GM12864 (cell line): ENCODE results near the gene SMARCD2.

Experiments
- DNase-seq: peaks from one replicate; pipeline ENCODE4 v3.0.0-alpha.2; 2011; ENCODE audit warnings: low read depth
- H3K4me3 ChIP-seq: 2 replicates; pipeline ENCODE4 v1.5.1; 2011; ENCODE audit warnings: mild to moderate bottlenecking, low read depth, low read length, control low read depth
- TF ChIP-seq, protein P1 (sequence below): IDR thresholded peaks from 2 replicates; pipeline ENCODE4 v1.5.1; 2011; ENCODE audit warnings: low read depth, mild to moderate bottlenecking, moderate library complexity, low read length, control low read depth, inconsistent platforms; ENCODE audit errors: missing control alignments

Gene SMARCD2

DNA sequence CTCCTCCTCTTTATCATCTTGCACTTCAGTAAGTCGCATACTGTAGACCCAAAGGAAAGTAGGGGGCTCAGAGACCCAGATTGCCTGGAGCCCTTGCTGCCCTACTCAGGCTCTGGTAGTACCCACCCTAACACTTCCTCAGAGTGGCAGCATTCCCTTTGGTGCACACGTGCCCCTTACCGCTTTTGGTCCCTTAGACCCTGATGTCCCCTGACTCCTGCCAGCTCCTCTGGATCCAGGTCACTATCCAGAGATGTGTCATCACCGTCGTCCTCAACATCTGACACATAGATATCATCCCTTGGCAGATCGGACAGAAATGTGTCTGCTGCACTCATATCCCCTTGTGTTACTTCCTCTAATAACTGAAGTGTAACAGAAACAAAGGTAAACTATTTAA is 20.7 kb downstream of the SMARCD2 start:
- TF ChIP-seq, protein P1, sequence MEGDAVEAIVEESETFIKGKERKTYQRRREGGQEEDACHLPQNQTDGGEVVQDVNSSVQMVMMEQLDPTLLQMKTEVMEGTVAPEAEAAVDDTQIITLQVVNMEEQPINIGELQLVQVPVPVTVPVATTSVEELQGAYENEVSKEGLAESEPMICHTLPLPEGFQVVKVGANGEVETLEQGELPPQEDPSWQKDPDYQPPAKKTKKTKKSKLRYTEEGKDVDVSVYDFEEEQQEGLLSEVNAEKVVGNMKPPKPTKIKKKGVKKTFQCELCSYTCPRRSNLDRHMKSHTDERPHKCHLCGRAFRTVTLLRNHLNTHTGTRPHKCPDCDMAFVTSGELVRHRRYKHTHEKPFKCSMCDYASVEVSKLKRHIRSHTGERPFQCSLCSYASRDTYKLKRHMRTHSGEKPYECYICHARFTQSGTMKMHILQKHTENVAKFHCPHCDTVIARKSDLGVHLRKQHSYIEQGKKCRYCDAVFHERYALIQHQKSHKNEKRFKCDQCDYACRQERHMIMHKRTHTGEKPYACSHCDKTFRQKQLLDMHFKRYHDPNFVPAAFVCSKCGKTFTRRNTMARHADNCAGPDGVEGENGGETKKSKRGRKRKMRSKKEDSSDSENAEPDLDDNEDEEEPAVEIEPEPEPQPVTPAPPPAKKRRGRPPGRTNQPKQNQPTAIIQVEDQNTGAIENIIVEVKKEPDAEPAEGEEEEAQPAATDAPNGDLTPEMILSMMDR = no peak
- DNase-seq = no peak
- no peak overlapping the region for H3K4me3 ChIP-seq

DNA sequence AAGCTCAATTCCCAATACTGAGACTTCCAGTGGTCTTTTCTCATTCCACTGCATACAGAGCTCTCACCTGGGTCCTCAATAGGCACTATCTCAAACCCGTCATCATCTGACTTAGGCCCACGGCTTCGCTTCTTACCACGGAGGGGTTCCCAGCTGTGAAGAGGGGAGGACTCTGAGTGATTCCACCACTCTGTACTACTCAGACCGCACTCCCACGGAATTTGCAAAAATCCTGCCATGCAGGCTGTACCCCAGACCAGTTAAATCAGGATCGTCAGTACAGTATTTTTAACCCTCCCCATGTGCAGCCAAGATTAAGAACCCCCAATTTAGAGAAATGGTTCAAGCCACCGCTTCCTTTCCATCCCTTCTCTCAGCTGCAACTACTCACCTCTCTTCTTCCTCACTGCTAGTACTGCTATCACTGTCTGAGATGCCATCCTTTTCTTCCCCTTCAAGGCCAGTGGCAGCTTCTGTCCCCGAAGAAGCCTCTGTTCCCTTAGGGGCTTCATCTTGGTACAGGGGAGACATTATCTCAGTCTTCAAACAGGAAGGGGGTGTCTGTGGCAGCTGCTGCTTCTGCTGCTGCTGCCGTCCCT is 21.4 kb downstream of the SMARCD2 start:
- no peak for DNase-seq
- no peak overlapping the region for H3K4me3 ChIP-seq
- TF ChIP-seq, protein P1 = no peak

DNA sequence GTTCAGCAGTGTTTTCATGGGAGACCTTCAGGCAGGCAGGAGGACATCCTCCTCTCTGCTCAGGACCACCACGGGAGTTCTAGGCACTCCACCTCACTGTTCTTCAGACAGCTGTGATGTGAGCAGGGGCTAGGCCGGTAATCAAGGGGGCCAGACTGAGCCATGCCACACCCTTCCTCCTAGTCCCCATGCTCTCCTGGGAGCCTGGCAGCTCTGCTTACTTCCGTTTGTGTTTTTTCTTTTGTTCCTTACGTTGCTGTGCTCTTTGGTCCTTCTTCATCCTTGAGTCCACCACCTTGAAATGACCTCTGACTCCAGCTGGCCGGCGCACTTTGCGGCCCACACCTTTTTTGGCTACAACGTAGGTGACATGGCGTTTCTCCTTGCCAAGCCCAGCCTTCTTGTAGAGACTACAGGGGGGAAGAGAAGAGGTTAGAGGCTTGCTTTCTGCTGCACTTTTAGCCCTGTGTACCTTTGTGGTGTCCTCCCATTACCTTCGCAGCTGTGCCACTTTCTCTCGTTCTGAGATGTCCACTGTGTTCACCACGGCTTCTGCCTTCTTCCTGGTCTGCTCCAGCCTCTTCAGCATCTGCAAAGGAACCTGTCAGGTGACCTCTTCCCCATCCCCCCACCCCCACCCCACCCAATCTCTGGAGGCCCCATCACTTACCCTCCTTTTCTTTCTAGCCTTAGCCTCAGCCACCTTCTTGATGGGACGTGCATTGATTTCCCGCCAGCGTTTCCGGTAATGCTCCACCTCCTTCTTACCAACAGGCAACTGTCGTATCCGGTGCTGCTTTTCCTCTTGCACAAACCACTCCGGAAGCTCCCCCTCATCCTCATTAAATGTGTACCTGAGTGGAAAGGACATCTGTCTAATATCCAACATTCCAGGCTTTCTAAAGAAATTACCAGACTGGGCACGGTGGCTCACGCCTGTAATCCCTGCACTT is 22.6 kb downstream of the SMARCD2 start:
- TF ChIP-seq, protein P1 = no peak
- H3K4me3 ChIP-seq = no peak overlapping the region
- no peak for DNase-seq

DNA sequence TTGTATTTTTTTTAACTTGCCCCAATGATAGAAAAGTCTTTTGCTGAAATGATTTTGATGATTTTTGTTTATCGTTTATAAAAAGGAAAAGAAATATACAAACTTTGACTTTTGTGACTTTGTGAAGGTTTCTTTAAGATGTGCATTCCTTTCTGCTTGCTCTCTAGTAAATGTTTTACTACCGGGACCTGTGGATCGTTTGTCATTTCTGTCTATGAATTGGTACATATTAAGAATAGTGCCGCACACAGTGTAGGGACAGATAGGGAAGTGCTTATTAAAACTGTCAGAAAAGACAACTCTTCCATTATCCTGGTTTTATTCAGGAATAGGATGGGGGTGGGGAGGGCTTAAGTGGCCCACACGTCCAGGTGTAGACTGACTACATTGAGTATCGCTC is 23.4 kb downstream of the SMARCD2 start:
- TF ChIP-seq, protein P1 = no peak
- no peak for DNase-seq
- no peak overlapping the region for H3K4me3 ChIP-seq

DNA sequence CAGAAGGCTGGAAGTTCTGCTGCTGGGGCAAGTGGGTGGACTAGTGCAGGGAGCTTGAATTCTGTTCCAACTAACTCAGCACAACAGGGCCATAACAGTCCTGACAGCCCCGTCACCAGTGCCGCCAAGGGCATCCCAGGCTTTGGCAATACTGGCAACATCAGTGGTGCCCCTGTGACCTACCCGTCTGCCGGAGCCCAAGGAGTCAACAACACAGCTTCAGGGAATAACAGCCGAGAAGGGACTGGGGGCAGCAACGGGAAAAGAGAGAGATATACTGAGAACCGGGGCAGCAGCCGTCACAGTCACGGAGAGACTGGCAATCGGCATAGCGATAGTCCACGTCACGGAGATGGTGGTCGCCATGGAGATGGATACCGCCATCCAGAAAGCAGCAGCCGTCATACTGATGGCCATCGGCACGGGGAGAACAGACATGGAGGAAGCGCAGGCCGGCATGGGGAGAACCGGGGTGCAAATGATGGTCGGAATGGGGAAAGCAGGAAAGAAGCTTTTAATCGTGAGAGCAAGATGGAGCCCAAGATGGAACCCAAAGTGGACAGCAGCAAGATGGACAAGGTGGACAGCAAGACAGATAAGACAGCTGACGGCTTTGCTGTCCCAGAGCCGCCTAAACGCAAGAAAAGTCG is 24.6 kb downstream of the SMARCD2 start:
- DNase-seq = no peak
- H3K4me3 ChIP-seq = no peak overlapping the region
- TF ChIP-seq, protein P1 = no peak

DNA sequence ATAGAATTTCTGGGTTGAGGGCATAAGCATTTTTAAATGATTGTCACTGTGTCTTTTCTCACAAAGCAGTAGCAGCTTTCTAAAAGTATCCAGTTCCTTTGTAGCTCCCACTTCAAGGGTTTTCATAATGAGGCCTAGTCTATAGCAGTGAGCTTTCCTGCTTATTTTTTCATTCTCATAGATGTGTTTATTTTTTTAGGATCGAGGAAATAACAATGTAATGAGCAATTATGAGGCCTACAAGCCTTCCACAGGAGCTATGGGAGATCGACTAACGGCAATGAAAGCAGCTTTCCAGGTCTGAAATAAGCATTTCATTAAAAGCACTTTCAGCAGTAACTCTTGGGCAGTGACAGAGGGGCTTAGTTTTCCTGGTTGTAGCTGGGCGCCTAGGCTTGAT is 25.8 kb downstream of the SMARCD2 start:
- TF ChIP-seq, protein P1 = no peak
- DNase-seq = no peak
- H3K4me3 ChIP-seq = no peak overlapping the region
